Smooth muscle cell (in vitro differentiated cells): ENCODE measurements around the gene PTPRD. TPM values are rescaled to one million over a fixed set of nuclear protein-coding genes. Genes with fewer than 3 reads are reported as not detected.

Experiments
- DNase-seq: peaks from one replicate; lab custom pipeline; 2025; ENCODE audit not compliant: unreplicated experiment; lab: John Stamatoyannopoulos, UW
- H2AFZ ChIP-seq: fragments of 200-600 bp; sonication (generic); 2 replicates; pipeline ENCODE4 v1.6.0; 2016; ENCODE audit warnings: antibody characterized with exemption, low read depth, mild to moderate bottlenecking
- H3F3A ChIP-seq: fragments of 200-600 bp; sonication (generic); 2 replicates; pipeline ENCODE4 v1.6.0; 2017; ENCODE audit warnings: antibody characterized with exemption, low read depth
- H3K27ac ChIP-seq: fragments of 200-600 bp; sonication (generic); 2 replicates; pipeline ENCODE4 v1.5.1; 2016; ENCODE audit warnings: low read depth, mild to moderate bottlenecking
- H3K27me3 ChIP-seq: fragments of 200-600 bp; sonication (generic); 2 replicates; pipeline ENCODE4 v1.6.1; 2016; ENCODE audit warnings: low read depth, mild to moderate bottlenecking
- H3K36me3 ChIP-seq: fragments of 200-600 bp; sonication (generic); 2 replicates; pipeline ENCODE4 v1.5.1; 2016; ENCODE audit warnings: low read depth
- H3K4me1 ChIP-seq: fragments of 200-600 bp; sonication (generic); 2 replicates; pipeline ENCODE4 v1.5.1; 2016; ENCODE audit warnings: low read depth
- H3K4me2 ChIP-seq: fragments of 200-600 bp; sonication (generic); 2 replicates; pipeline ENCODE4 v1.6.0; 2016; ENCODE audit warnings: mild to moderate bottlenecking
- H3K4me3 ChIP-seq: fragments of 200-600 bp; sonication (generic); 2 replicates; pipeline ENCODE4 v1.5.1; 2016; ENCODE audit warnings: mild to moderate bottlenecking
- H3K79me2 ChIP-seq: fragments of 200-600 bp; sonication (generic); 2 replicates; pipeline ENCODE4 v1.6.0; 2016; ENCODE audit warnings: low read depth, mild to moderate bottlenecking
- H3K9ac ChIP-seq: fragments of 200-600 bp; sonication (generic); 2 replicates; pipeline ENCODE4 v1.6.0; 2016; ENCODE audit warnings: low read depth
- H3K9me3 ChIP-seq: fragments of 200-600 bp; sonication (generic); replicated peaks from 2 replicates; pipeline ENCODE4 v1.5.1; 2016; ENCODE audit warnings: low read depth
- H4K20me1 ChIP-seq: fragments of 200-600 bp; sonication (generic); 2 replicates; pipeline ENCODE4 v1.6.0; 2016; ENCODE audit warnings: low read depth
- CTCF ChIP-seq: fragments of 200-600 bp; sonication (generic); IDR thresholded peaks from 2 replicates; pipeline ENCODE4 v1.5.1; 2017; ENCODE audit warnings: borderline replicate concordance, mild to moderate bottlenecking, antibody characterized with exemption; ENCODE audit not compliant: insufficient read depth, poor library complexity, severe bottlenecking
- WGBS: methylation state at CpG from one replicate; pipeline ENCODE4 v1.1.7; 2016; ENCODE audit warnings: low lambda C conversion rate; 5-methylcytosine and 5-hydroxymethylcytosine counted together
- polyA plus RNA-seq: library from polyadenylated mRNA; unstranded; fragments of >200 nt; fragmentation: Nextera tagmentation; extraction: Ambion mirVana; gene quantifications from 2 replicates; pipeline ENCODE4 v1.2.1, GENCODE V29; 2016
- total RNA-seq: library from RNA; depleted of rRNA; stranded (reverse); fragments of >200 nt; gene quantifications from 2 replicates; pipeline ENCODE4 v1.2.3, GENCODE V29; 2014

PTPRD gene
- total and polyA plus RNA-seq, 2 experiments from 2014 or later, result 6.5 to 61.0 TPM

- H3K4me2 ChIP-seq, result no peak overlapping the region
- no peak overlapping the region for H3K9ac ChIP-seq
- H2AFZ ChIP-seq, result no peak overlapping the region
- no peaks in the 10 kb centered on the region for H3F3A ChIP-seq
- H3K36me3 ChIP-seq, result no peaks in the 10 kb centered on the region
- no peaks in the 10 kb centered on the region for H4K20me1 ChIP-seq
- no peaks in the 10 kb centered on the region for H3K27me3 ChIP-seq
- no peaks in the 10 kb centered on the region for H3K79me2 ChIP-seq
- no peak overlapping the region for H3K27ac ChIP-seq
- WGBS, result 84% methylated on average over 2 of the region's 2 CpGs
- no peaks in the 10 kb centered on the region for H3K9me3 ChIP-seq
- H3K4me3 ChIP-seq, result no peak overlapping the region
- DNase-seq, result no peak
- no peaks in the 10 kb centered on the region for H3K4me1 ChIP-seq
- no peak for TF ChIP-seq CTCF
Measured at GRCh38 chr9:9774471-9774870, 838.3 kb downstream of the PTPRD start.

- Histone ChIP-seq H3K79me2 (no peaks in the 10 kb centered on the region), H3F3A (no peaks in the 10 kb centered on the region), H3K27me3 (no peaks in the 10 kb centered on the region), H3K27ac (no peak overlapping the region), H3K9me3 (no peaks in the 10 kb centered on the region), H4K20me1 (no peaks in the 10 kb centered on the region), H3K4me2 (no peak overlapping the region), H3K9ac (no peak overlapping the region), H3K4me1 (no peaks in the 10 kb centered on the region), H3K4me3 (no peak overlapping the region), H3K36me3 (no peaks in the 10 kb centered on the region), H2AFZ (no peak overlapping the region)
- no peak for DNase-seq
- TF ChIP-seq CTCF, result no peak
- 78% methylated on average over 3 of the region's 3 CpGs for WGBS
Measured at GRCh38 chr9:9771314-9771713, 841.5 kb downstream of the PTPRD start.

GRCh38 chr9:9764821-9765220, 848.0 kb downstream of the PTPRD start:
- WGBS, result 59% methylated on average over 2 of the region's 2 CpGs
- TF ChIP-seq CTCF, result no peak
- H4K20me1 ChIP-seq, result no peaks in the 10 kb centered on the region

GRCh38 chr9:9754186-9754585, 858.6 kb downstream of the PTPRD start:
- no peaks in the 10 kb centered on the region for H3K79me2 ChIP-seq
- no peaks in the 10 kb centered on the region for H3K4me1 ChIP-seq
- no peak overlapping the region for H3K9ac ChIP-seq
- no peak overlapping the region for H3K4me3 ChIP-seq
- no peaks in the 10 kb centered on the region for H3K27me3 ChIP-seq
- H3K27ac ChIP-seq, result no peak overlapping the region
- 42% methylated on average over 4 of the region's 4 CpGs for WGBS
- peak overlapping the region; percentile 27 for H2AFZ ChIP-seq
- no peaks in the 10 kb centered on the region for H3K9me3 ChIP-seq
- H4K20me1 ChIP-seq, result no peaks in the 10 kb centered on the region
- no peaks in the 10 kb centered on the region for H3F3A ChIP-seq
- no peak overlapping the region for H3K4me2 ChIP-seq
- no peak for TF ChIP-seq CTCF
- H3K36me3 ChIP-seq, result no peaks in the 10 kb centered on the region
- DNase-seq, result no peak

More at GRCh38 chr9:9764821-9765220, 848.0 kb downstream of the PTPRD start:
- H2AFZ ChIP-seq, result no peak overlapping the region
- DNase-seq, result no peak
- no peak overlapping the region for H3K4me2 ChIP-seq
- no peaks in the 10 kb centered on the region for H3K79me2 ChIP-seq
- H3K9me3 ChIP-seq, result no peaks in the 10 kb centered on the region
- H3K27ac ChIP-seq, result no peak overlapping the region
- H3K4me3 ChIP-seq, result no peak overlapping the region
- H3F3A ChIP-seq, result no peaks in the 10 kb centered on the region
- H3K9ac ChIP-seq, result no peak overlapping the region
- H3K4me1 ChIP-seq, result no peaks in the 10 kb centered on the region
- H3K36me3 ChIP-seq, result no peaks in the 10 kb centered on the region
- no peaks in the 10 kb centered on the region for H3K27me3 ChIP-seq
